Panc1 (cell line): Measurements from ENCODE around the gene RPSA. TPM values are rescaled to one million over a fixed set of nuclear protein-coding genes. Genes with fewer than 3 reads are reported as not detected.
"Not testable (repeated sequence)": the region's sequence is repeated elsewhere in the genome, so short reads cannot be mapped to it uniquely, and the experiment has no call there.

Source experiments
- ATAC-seq: fragments of 200-7000 bp; cut with Tn5 transposase; 2 replicates; pipeline ENCODE4 v1.9.1; 2020; ENCODE audit warnings: mild to moderate bottlenecking, moderate library complexity
- BruUV-seq: library from RNA; stranded (reverse); fragments of 400-500 nt; replicated peaks from 2 replicates; lab custom pipeline; 2021; lab: Mats Ljungman, UMichigan
- CTCF ChIA-PET: fragments of 300-600 bp; sonication (Branson Sonifier 250); formaldehyde crosslinking; loops from one replicate; lab custom pipeline; 2022; ENCODE audit warnings: antibody characterized with exemption; lab: Charles Lee
- POLR2A ChIA-PET: fragments of 300-600 bp; sonication (Branson Sonifier 250); formaldehyde crosslinking; loops from one replicate; lab custom pipeline; 2022; ENCODE audit warnings: antibody characterized with exemption; lab: Charles Lee
- DNase-seq: peaks from one replicate; pipeline ENCODE4 v3.0.0-alpha.2; 2010; ENCODE audit warnings: low read depth, low spot score
- H3K27ac ChIP-seq: 2 replicates; pipeline ENCODE4 v1.5.1; 2011; ENCODE audit warnings: mild to moderate bottlenecking, low read length, inconsistent platforms
- H3K27me3 ChIP-seq: fragments of 200-500 bp; sonication (Bioruptor generic); 2 replicates; pipeline ENCODE4 v1.6.0; 2014; ENCODE audit warnings: low read length, inconsistent platforms; ENCODE audit not compliant: control insufficient read depth, insufficient read depth
- H3K36me3 ChIP-seq: fragments of 200-500 bp; sonication (Bioruptor generic); 2 replicates; pipeline ENCODE4 v1.5.1; 2014; ENCODE audit warnings: inconsistent platforms, mild to moderate bottlenecking, low read length, moderate library complexity; ENCODE audit not compliant: control insufficient read depth, insufficient read depth
- H3K4me1 ChIP-seq: 2 replicates; pipeline ENCODE4 v1.5.1; 2011; ENCODE audit warnings: inconsistent platforms, mild to moderate bottlenecking, low read length, moderate library complexity; ENCODE audit not compliant: control insufficient read depth, insufficient read depth
- H3K4me3 ChIP-seq, 2 experiments: 2 replicates each; pipeline ENCODE4 v1.5.1; 2011 to 2012; ENCODE audit warnings: low read depth in 2 of 2, low read length in 2 of 2, mild to moderate bottlenecking in 2 of 2, inconsistent platforms in 1 of 2, moderate library complexity in 1 of 2
- H3K9me3 ChIP-seq: fragments of 200-500 bp; sonication (Bioruptor generic); 2 replicates; pipeline ENCODE4 v1.5.1; 2014; ENCODE audit warnings: low read depth, mild to moderate bottlenecking, inconsistent platforms, low read length, moderate library complexity; ENCODE audit not compliant: control insufficient read depth, insufficient read depth
- CTCF ChIP-seq: fragments of 450-650 bp; IDR thresholded peaks from 2 replicates; pipeline ENCODE4 v1.5.1; 2017; ENCODE audit warnings: mild to moderate bottlenecking
- POLR2AphosphoS5 ChIP-seq: IDR thresholded peaks from 2 replicates; pipeline ENCODE4 v1.6.1; 2012; ENCODE audit warnings: mild to moderate bottlenecking, low read depth, low read length, moderate library complexity
- REST ChIP-seq, 2 experiments: IDR thresholded peaks; 2 replicates each; pipeline ENCODE4 v1.6.1; 2011 to 2012; ENCODE audit warnings: low read depth in 2 of 2, control low read depth in 1 of 2, low read length in 1 of 2, mild to moderate bottlenecking in 1 of 2, moderate library complexity in 1 of 2; ENCODE audit not compliant: insufficient read depth in 1 of 2
- SIN3A ChIP-seq: IDR thresholded peaks from 2 replicates; pipeline ENCODE4 v1.6.1; 2012; ENCODE audit warnings: low read depth, mild to moderate bottlenecking, low read length, moderate library complexity, borderline replicate concordance; ENCODE audit not compliant: insufficient read depth
- TCF7L2 ChIP-seq: IDR thresholded peaks from 2 replicates; pipeline ENCODE4 v1.6.1; 2011; ENCODE audit warnings: mild to moderate bottlenecking, low read depth, low read length, inconsistent platforms
- in situ Hi-C: cut with HindIII; loops from 2 replicates; pipeline ENCODE4 v1.10.0; 2016; ENCODE audit warnings: low sequenced_read_pairs, low pct_unique_long_range_greater_than_20kb
- intact Hi-C: fragments of 100-400 bp; cut with micrococcal nuclease; formaldehyde crosslinking; loops from one replicate; pipeline ENCODE4 v1.10.0; 2022; ENCODE audit not compliant: unreplicated experiment
- total RNA-seq: library from RNA; stranded (reverse); gene quantifications from one replicate; pipeline ENCODE4 v1.2.1, GENCODE V29; 2021; ENCODE audit not compliant: unreplicated experiment

RPSA gene
- total RNA-seq, 1 experiment from 2014 or later = 856 TPM

DNA sequence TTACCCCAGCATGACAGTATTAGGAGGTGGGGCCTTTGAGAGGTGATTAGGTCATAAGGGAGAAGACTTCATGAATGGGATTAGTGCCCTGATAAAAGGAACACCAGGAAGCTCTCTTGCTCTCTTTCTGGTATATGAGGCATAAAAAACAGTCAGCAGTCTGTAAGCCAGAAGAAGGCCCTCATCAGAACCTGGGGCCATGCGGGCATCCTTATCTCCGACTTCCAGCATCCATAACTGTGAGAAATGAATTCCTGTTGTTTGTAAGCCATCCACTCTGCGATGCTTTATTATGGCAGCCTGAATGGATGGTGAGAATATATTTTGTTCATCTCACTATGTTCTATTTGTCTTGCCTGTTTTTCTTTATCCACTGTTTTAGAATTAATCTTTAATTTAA, 43.3 kb downstream of the RPSA start:
- POLR2A ChIA-PET = no interaction called here
- intact Hi-C loops (no loop called here), in situ Hi-C loops (no loop called here)
- Histone ChIP-seq H3K4me3 (no peak overlapping the region), H3K4me1 (no peaks in the 10 kb centered on the region), H3K27ac (no peak overlapping the region), H3K36me3 (no peaks in the 10 kb centered on the region), H3K9me3 (no peaks in the 10 kb centered on the region), H3K27me3 (no peaks in the 10 kb centered on the region)
- ATAC-seq = no peak
- CTCF ChIA-PET = no interaction called here
- TF ChIP-seq CTCF (no peak), SIN3A (no peak), POLR2AphosphoS5 (no peak), REST (IDR thresholded peaks at IDR 0.05; ENCODE audit: insufficient read depth in 1 of 2, low read depth in 2 of 2, low read length in 1 of 2) (no peak), TCF7L2 (no peak)
- no peak for DNase-seq
- BruUV-seq = no TSS peak

DNA sequence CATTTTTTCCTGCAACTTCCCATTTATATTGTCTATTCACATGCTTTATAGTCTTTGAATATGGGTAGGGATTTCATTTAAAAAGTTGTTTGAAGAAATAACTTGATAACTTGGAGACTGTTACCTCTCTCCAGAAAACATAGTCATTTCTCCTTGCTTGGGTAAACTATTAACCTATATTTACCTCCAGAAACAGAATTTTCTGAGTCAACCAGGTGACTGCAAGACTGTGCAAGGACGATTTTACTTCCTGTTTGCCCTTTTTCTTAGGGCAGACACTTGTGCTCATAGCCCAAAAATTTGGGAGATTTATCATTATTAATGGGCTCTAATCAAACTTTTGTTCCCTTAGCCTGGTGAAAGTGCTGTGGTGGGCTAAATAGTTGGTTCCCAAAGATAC, 46.6 kb downstream of the RPSA start:
- TF ChIP-seq TCF7L2 = no peak
- TF ChIP-seq CTCF = no peak
- TF ChIP-seq POLR2AphosphoS5 = no peak
- TF ChIP-seq SIN3A = no peak
- TF ChIP-seq REST (IDR thresholded peaks at IDR 0.05; ENCODE audit: insufficient read depth in 1 of 2, low read depth in 2 of 2, low read length in 1 of 2) = no peak
- no peak overlapping the region for H3K4me3 ChIP-seq
- no peaks in the 10 kb centered on the region for H3K36me3 ChIP-seq
- BruUV-seq = no TSS peak
- H3K27me3 ChIP-seq = no peaks in the 10 kb centered on the region
- no peaks in the 10 kb centered on the region for H3K9me3 ChIP-seq
- ATAC-seq = no peak
- no peaks in the 10 kb centered on the region for H3K4me1 ChIP-seq
- in situ Hi-C loops = no loop called here
- DNase-seq = no peak
- H3K27ac ChIP-seq = no peak overlapping the region
- ChIA-PET POLR2A (no interaction called here), CTCF (no interaction called here)
- intact Hi-C loops = no loop called here

DNA sequence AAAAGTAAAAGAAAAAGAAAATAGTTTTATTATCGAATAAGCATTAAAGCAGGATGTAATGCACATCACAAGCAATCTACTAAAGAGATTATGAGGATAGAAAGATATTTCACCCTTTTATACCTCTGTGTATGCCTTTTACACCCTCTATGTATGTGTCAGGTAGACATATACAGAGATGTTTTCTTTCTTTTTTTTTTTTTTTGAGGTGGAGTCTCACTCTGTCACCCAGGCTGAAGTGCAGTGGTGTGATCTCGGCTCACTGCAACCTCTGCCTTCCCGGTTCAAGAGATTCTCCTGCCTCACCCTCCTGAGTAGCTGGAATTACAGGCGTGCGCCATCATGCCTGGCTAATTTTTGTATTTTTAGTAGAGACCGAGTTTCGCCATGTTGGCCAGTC, 47.4 kb downstream of the RPSA start:
- H3K4me3 ChIP-seq, H3K4me1 ChIP-seq, H3K27ac ChIP-seq, intact Hi-C loops, in situ Hi-C loops, CTCF ChIA-PET, H3K27me3 ChIP-seq, DNase-seq, H3K36me3 ChIP-seq, BruUV-seq, POLR2A ChIA-PET, ATAC-seq, H3K9me3 ChIP-seq: not testable (repeated sequence)
